Effector memory CD4-positive, alpha-beta T cell (primary cell): ENCODE data around the gene GNL1.
"Not testable (repeated sequence)": the region's sequence is repeated elsewhere in the genome, so short reads cannot be mapped to it uniquely, and the experiment has no call there.

Experiments used
- DNase-seq, 3 donors: peaks; one replicate each; pipeline ENCODE4 v3.0.0-alpha.2; 2020
- H3K27ac ChIP-seq: 2 replicates; pipeline ENCODE4 v1.7.0; 2013; ENCODE audit warnings: mild to moderate bottlenecking, low read length, moderate library complexity; ENCODE audit not compliant: insufficient read depth, poor library complexity, severe bottlenecking
- H3K27me3 ChIP-seq: replicated peaks from 2 replicates; pipeline ENCODE4 v1.7.0; 2013; ENCODE audit warnings: mild to moderate bottlenecking, low read length; ENCODE audit not compliant: insufficient read depth, control insufficient read depth, poor library complexity, severe bottlenecking
- H3K36me3 ChIP-seq: 2 replicates; pipeline ENCODE4 v1.7.0; 2013; ENCODE audit warnings: mild to moderate bottlenecking, low read length, moderate library complexity; ENCODE audit not compliant: control insufficient read depth, insufficient read depth
- H3K4me1 ChIP-seq: 2 replicates; pipeline ENCODE4 v1.7.0; 2013; ENCODE audit warnings: low read length, mild to moderate bottlenecking; ENCODE audit not compliant: control insufficient read depth, insufficient read depth, poor library complexity, severe bottlenecking
- H3K4me3 ChIP-seq: 2 replicates; pipeline ENCODE4 v1.7.0; 2013; ENCODE audit warnings: low read length, low read depth, mild to moderate bottlenecking; ENCODE audit not compliant: insufficient read depth, poor library complexity, severe bottlenecking
- H3K9me3 ChIP-seq: 2 replicates; pipeline ENCODE4 v1.7.0; 2013; ENCODE audit warnings: mild to moderate bottlenecking, low read length, moderate library complexity; ENCODE audit not compliant: control insufficient read depth
- total RNA-seq, 3 donors: gene quantifications; one replicate each; lab custom pipeline; 2026; lab: John Stamatoyannopoulos, UW

The GNL1 gene, protein sequence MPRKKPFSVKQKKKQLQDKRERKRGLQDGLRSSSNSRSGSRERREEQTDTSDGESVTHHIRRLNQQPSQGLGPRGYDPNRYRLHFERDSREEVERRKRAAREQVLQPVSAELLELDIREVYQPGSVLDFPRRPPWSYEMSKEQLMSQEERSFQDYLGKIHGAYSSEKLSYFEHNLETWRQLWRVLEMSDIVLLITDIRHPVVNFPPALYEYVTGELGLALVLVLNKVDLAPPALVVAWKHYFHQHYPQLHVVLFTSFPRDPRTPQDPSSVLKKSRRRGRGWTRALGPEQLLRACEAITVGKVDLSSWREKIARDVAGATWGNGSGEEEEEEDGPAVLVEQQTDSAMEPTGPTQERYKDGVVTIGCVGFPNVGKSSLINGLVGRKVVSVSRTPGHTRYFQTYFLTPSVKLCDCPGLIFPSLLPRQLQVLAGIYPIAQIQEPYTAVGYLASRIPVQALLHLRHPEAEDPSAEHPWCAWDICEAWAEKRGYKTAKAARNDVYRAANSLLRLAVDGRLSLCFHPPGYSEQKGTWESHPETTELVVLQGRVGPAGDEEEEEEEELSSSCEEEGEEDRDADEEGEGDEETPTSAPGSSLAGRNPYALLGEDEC
- total RNA-seq = 156 to 236 (median 174) reads per million in 3 donors

DNA sequence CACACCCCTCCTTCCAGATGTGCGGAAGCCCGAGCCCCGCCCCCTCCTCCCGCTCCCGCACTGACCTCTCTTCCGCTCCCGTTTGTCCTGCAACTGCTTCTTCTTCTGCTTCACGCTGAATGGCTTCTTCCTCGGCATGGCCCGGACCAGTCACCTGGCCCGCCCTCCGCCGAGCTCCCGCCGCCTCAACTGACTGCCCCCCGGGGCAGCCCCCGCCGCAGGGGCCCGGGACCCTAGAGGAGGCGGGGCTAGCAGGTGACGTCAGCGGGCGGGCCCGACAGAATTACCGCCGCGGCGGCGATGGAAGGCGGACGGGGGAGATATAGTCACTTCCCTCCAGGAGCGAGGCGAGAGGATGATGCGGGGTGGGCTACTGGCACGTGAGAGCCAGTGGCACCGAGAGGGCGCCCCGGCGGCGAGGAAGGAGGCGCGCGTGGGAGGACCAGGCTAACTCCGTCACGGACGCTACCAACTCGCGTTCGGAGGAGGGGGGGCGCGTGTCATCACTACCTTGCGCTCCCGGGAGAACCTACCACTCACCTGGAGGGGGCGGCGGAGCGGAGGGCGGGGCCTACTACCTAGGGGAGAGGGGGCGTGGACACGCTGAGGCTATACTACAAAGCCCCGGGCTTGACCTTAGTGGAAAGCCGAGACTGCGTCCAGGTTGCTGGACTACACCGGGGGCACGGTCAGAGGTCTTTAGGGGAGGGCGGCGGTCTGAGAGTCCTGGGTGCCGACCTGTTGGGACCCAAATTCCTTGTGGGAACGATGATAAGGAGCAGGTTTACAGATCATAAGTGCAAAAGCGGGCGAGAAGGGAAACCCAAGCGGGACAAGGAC is at the start of gene GNL1:
GNL1 (minus strand) TSS at position 424 of the 840 bp plus-strand sequence; CDS start at position 138, 286 bp downstream.
- no peaks in the 10 kb centered on the region for H3K9me3 ChIP-seq
- H3K27me3 ChIP-seq = no peaks in the 10 kb centered on the region
- H3K36me3 ChIP-seq = peaks cover 22% of the 10 kb centered on the region
- DNase-seq = peak; percentile 97 to 99 (median 99)
- peak within 1 kb of the TSS; percentile 94 for H3K27ac ChIP-seq
- peaks cover 6% of the 10 kb centered on the region for H3K4me1 ChIP-seq
- H3K4me3 ChIP-seq = peak within 1 kb of the TSS; percentile 83

DNA sequence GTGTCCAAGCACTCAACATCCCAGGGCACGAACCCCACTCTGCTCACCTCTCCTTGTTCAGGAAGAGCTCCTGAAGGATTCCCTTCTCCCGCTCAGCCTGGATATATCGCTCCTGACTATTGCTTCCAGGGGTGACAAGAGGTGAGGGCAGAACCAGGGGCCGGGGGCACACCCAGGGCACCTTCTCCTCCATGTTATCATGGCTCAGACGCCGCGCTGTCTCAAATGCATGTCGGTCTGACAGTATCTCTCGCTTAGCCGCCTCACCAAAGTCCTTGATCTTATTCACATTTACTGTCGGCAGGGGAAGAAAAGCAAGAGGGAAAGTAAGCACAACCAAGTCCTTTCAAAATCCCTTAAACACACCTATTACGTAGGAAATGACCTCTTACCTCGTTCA is 47.7 kb upstream of the GNL1 start:
- Histone ChIP-seq H3K9me3 (no peaks in the 10 kb centered on the region), H3K4me1 (no peaks in the 10 kb centered on the region), H3K27ac (no peak overlapping the region), H3K4me3 (no peak overlapping the region), H3K27me3 (no peaks in the 10 kb centered on the region), H3K36me3 (peaks cover 78% of the 10 kb centered on the region)
- no peak for DNase-seq

DNA sequence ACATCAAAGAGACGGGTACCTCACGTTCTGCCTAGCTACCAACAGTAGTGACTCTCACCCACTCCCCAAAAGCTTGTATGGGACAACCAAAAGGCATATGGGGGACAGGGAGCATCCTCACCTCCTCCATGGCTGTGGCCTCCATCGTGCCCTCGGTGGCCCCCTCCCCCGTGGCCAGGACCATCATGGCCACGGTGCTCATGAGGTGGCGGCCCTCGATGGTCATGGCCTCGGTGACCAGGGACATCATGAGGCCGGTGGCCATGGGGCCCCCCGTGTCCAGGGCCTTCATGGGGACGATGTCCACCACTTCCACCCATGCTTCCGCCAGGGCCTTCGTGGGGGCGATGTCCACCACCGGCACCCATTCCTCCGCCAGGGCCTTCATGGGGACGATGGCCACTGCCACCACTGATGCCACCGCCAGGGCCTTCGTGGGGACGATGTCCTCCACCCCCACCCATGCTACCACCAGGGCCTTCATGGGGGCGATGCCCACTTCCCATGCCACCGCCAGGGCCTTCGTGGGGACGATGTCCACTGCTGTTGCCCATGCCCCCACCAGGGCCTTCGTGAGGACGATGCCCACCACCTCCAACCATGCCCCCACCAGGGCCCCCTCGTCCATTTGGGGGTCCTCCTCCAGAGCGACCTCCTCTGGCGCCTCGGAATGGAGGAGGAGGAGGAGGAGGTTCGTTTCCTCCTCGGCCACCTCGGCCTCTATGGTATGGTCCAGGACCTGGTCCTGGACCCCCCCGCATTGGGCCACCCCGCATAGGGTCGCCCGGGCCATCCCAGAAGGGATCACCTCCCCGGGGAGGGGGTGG is 45.7 kb upstream of the GNL1 start:
- Histone ChIP-seq H3K4me1 (no peaks in the 10 kb centered on the region), H3K27me3 (no peaks in the 10 kb centered on the region), H3K27ac (no peak overlapping the region), H3K9me3 (no peaks in the 10 kb centered on the region), H3K36me3 (peaks cover 66% of the 10 kb centered on the region), H3K4me3 (no peak overlapping the region)
- no peak for DNase-seq

DNA sequence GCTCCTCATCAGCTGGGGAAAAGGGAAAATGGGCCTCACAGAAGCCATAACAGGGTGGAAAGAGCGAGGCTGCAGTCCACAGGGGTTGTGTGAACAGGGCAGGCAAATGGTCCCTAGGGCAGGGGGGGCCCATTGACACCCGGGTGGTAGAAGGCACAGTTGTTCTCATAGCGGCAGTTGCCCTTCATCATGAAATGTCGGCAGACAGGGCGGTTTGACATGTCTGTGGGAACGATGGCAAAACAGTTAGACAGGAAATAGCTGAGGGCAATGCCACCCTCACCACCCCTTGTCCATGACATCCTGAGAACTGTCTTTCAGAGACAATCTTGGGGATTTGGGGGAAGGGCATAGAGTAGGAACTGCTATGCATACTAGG is 45.1 kb upstream of the GNL1 start:
- peaks cover 60% of the 10 kb centered on the region for H3K36me3 ChIP-seq
- no peaks in the 10 kb centered on the region for H3K4me1 ChIP-seq
- H3K27me3 ChIP-seq = no peaks in the 10 kb centered on the region
- DNase-seq = no peak
- no peak overlapping the region for H3K27ac ChIP-seq
- H3K9me3 ChIP-seq = no peaks in the 10 kb centered on the region
- no peak overlapping the region for H3K4me3 ChIP-seq

DNA sequence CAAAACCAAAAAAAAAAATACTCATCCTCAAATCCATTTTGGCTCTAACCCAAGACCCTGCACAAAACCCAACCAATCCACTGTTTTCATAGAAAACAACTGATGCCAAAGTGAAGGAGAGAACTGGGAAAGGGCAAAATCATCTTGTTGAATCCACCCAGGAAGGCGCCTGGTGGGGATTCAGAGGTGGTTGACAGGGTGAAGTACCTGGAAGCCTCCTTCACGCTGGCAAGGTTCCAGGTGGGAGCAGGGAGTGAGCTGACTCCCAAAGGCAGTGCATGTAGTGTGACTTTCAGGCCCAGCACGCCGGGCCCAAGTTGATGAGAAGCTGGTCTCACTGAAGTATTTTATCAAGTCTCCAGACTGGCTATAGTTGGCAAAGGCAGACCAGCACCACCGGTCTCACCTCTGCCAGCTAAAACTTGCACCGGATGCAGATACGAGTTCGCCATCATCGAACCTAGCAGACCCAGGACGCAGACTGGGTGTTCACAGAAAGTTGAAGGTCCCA is 44.2 kb upstream of the GNL1 start:
- no peak overlapping the region for H3K27ac ChIP-seq
- H3K27me3 ChIP-seq = no peaks in the 10 kb centered on the region
- H3K9me3 ChIP-seq = no peaks in the 10 kb centered on the region
- no peak overlapping the region for H3K4me3 ChIP-seq
- DNase-seq = no peak
- no peaks in the 10 kb centered on the region for H3K4me1 ChIP-seq
- H3K36me3 ChIP-seq = peaks cover 52% of the 10 kb centered on the region

DNA sequence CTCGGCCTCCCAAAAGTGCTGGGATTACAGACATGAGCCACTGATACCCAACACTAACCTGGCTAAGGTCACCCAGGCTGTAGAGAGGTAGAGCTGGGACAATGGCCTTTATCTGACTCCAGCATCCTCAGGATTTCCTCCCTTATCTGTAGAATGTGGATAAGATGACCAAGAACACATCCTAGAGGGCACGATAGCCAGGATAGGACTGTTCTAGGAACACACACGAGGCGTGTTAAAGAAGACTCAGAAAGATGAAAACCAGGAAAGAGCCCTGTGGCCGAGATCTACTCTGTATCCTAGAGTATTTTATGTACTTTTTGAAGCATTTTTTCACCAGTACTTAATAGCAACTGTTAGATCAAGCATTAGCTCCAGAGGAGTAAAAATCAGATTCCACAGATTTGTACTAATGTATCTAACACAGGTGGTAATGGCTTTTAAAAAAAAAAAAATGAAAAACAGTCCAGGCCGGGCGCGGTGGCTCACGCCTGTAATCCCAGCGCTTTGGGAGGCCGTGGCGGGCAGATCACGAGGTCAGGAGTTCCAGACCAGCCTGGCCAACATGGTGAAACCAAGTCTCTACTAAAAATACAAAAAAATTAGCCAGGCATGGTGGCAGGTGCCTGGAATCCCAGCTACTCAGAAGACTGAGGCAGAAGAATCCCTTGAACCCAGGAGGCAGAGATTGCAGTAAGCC is 43.5 kb upstream of the GNL1 start:
- no peak for DNase-seq
- Histone ChIP-seq H3K4me3 (no peak overlapping the region), H3K27me3 (no peaks in the 10 kb centered on the region), H3K9me3 (no peaks in the 10 kb centered on the region), H3K4me1 (no peaks in the 10 kb centered on the region), H3K27ac (no peak overlapping the region), H3K36me3 (peaks cover 45% of the 10 kb centered on the region)

DNA sequence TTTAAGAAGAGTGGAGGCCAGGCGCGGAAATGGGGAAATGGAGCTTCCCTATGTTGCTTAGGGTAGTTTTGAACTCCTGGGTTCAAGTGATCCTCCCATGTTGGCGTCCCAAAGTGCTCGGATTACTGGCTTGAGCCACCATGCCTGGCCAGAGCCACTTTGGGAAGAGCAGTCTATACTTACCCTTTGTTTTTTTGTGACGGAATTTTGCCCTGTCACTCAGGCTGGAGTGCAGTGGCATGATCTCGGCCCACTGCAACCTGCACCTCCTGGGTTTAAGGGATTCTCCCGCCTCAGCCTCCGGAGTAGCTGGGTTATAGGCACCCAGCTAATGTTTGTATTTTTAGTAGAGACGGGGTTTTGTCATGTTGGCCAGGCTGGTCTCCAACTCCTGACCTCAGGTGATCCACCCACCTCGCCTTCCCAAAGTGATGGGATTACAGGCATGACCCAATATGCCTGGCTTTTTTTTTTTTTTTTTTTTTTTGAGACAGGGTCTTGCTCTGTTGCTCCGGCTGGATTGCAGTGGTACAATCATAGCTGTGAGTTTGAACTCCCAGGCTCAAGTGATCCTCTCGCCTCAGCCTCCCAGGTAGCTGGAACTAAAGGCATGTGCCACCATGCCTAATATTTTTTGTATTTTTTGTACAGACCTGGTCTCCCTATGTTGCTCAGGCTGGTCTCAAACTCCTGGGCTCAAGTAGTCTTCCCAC is 42.8 kb upstream of the GNL1 start:
- Histone ChIP-seq H3K9me3 (no peaks in the 10 kb centered on the region), H3K4me1 (no peaks in the 10 kb centered on the region), H3K4me3 (no peak overlapping the region), H3K27ac (no peak overlapping the region), H3K27me3 (no peaks in the 10 kb centered on the region), H3K36me3 (peaks cover 39% of the 10 kb centered on the region)
- DNase-seq = no peak

DNA sequence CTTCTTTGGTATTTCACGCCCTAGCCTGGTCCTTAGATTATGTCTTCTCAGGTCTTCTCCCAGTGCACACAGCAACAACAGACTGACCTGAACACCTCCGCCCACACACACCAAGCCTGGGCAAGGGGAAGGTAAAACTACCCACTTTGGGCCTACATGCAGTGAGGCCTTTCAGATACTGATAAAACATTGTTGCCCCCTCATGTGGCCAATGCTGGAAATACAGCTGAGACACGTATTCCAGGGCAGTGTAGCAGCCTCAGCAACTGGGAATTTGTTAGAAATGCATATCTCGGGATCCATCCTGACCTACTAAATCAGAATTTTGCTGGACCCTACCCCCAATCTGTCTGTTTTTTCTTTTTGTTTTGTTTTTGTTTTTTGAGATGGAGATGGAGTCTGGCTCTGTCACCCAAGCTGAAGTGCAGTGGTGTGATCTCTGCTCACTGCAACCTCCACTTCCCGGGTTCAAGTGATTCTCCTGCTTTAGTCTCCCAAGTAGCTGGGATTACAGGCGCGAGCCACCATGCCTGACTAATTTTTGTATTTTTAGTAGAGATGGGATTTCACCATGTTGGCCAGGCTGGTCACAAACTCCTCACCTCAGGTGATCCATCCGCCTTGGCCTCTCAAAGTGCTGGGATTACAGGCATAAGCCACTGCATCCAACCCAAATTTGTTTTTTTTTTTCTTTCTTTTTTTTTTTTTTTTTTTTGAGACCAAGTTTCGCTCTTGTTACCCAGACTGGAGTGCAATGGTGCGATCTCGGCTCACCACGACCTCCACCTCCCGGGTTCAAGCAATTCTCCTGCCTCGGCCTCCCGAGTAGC is 41.2 kb upstream of the GNL1 start:
- H3K36me3 ChIP-seq = peaks cover 28% of the 10 kb centered on the region
- peak; percentile 49 to 71 (median 56) for DNase-seq
- H3K27me3 ChIP-seq, H3K4me3 ChIP-seq, H3K4me1 ChIP-seq, H3K9me3 ChIP-seq: not testable (repeated sequence)
- H3K27ac ChIP-seq = peak overlapping the region; percentile 21
